GM21529 (cell line): ENCODE measurements around the gene MOK.

Experiments
- ATAC-seq: cut with Tn5 transposase; IDR thresholded peaks from one replicate; pipeline ENCODE4 v1.9.1; 2021; ENCODE audit not compliant: unreplicated experiment

Gene MOK

DNA sequence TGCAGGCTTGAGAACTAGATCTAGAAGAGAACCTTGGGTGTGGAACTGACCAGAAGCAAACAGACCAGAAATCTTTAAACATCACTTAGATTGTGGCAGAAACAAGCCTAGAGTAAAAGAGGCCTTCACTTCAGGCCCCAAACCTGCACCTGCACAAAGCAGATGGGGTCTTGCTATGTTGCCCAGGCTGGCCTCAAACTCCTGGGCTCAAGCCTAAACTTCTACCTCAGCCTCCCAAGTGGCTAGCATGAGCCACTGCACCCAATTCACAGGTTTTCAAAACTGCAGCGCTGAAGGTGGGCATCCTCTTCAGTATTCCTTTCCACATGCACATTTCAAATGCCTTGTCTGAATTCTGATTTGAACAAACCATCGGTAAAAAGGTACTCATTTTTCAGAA lies 19.9 kb downstream of the MOK start:
- ATAC-seq: no peak

DNA sequence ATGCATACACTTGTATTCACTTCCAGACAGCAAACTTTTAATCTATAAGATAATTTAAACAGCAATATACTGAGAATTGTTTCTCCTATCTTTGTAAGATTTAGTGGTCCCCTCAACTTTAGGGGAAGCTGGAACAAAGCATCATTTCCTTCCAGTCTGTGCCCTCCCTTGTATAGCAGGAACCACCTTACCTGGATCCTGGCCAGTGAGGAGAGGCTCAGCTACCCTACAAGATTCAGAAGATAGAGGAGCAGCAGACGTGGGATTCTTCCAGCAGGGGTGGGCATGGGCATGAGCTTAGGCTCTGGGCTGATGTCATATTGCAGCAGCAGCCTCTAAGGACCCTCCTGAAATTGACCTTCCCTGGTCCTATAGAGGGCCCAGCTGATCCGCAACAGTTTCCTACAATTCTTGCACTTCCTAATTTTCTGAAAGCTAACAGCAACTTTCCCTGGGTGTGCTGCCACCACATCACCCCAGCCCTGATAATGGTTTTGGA lies 21.3 kb downstream of the MOK start:
- ATAC-seq: no peak

DNA sequence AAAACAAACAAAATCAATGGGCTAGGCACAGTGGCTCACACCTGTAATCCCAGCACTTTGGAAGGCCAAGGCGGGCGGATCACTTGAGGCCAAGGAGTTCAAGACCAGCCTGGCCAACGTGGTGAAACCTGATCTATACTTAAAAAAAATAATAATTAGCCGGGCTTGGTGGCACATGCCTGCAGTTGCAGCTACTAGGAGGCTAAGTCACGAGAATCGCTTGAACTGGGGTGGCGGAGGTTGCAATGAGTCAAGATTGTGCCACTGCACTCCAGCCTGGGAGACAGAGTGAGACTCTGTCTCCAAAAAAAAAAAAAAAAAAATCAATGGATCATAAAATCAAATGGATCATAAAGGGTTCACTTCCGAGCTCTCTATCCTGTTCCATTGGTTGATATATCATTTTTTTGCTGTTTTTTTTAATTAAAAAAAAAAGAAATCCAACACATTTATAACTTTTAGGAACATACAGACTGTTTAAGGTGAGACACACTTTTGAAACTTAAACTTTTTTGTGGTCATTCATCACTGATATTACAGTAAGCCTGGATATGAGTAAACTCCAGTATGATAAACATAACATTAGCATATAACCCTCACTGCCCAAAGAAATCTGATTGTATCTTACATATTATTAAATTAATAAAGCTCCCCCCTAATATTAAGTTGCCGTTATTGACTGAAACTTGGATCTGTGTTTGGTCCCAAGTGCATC lies 22.1 kb downstream of the MOK start:
- ATAC-seq: no peak

DNA sequence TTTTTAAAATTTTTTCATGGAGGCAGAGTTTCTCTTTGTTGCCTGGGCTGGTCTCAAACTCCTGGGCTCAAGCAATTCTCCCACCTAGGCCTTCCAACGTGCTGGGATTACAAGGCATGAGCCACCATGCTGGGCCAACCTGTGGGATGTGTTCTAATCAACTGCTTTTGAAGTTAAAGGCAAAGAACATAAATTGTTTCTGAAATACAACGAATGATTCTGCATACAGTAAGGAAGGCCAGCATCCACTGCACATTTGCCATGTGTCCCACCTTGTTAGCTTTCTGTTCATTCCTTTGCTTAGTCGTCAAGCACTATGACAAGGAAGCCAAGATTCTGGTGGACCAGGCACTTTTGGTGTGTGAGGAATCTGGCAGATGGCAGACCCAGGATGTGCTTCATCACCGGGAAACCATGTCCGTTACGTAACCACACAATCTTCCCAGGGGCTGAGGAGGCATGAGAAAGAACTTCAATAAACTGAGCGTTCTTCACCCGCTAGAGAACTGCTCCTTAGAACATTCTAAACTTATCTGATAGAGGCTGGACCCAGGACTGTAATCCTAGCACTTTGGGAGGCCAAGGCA lies 24.5 kb downstream of the MOK start:
- no peak for ATAC-seq

DNA sequence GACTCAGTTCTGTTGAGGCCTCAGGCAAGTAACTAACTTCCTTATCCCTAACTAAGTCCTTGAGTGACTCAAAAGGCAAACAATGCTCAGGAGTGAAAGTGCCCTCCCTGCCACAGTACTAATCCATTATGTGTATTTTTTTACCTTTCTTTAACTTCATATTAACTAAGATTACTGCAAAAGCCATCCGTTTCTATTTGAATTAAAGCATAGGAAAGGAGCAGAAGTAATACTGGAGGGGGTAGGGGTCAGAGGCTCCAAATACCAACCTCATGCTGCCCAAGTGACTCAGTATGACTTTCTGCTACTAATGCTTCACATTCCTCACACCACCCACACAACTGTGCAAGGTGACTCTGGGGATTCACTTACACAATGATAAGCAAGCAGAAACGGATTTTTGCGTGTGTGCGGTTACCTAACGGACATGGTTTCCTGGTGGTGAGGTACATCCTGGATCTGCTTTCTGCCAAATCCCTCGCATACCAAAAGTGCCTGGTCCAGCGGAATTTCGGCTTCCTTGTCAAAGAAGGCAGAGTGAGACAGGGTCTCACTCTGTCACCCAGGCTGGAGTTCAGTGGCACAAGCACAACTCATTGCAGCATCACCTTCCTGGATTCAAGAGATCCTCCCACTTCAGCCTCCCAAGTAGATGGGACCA lies 25.1 kb downstream of the MOK start:
- ATAC-seq: no peak

- no peak for ATAC-seq
Measured at GRCh38 chr14:102279282-102279681, 25.7 kb downstream of the MOK start.

DNA sequence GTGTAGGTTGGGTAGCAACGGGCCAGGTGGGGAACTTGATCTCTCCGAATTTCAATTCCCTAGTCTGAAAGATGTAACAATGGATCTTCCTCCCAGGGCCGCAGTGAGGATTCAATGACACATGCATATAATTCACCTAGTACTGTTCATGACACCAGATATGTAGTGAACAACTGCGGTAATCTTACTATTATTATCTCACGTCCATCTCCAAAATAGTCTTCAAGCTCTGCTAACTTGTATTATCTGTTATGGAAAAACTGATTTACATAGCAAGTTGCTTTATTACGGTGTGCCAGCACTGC lies 26.4 kb downstream of the MOK start:
- ATAC-seq: no peak

GRCh38 chr14:102277874-102278630 lies 26.9 kb downstream of the MOK start:
- ATAC-seq: no peak

DNA sequence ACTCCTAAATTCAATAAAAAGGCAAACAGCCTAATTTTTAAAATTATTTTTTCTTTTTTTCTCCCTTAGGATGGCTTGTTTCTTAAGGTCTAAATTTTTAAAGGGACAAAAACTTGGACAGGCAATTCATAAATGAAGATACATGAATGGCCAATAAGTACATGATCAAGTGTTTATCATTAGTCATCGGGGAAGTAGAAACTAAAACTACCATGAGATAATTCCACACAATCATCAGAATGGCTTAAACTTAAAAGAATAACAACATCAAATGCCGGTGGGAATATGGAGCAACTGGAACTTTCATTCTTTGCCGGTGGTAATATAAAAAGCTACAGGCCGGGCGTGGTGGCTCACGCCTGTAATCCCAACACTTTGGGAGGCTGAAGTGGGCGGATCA lies 29.1 kb downstream of the MOK start:
- no peak for ATAC-seq

DNA sequence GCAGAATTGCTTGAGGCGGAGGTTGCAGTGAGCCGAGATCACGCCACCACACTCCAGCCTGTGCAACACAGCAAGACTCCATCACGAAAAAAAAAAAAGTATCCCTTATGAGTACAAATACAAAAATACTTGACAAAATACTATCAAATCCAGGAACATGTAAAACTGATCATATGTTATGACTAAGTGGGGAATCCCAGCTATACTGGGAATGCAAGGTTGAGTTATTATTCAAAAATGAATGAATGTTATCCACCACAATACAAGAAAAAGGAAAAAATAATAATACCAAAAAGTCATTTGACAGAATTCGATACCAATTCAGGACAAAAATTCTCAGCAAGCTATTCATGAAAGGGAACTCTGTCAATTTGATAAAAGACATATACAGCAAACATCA lies 32.6 kb downstream of the MOK start:
- ATAC-seq: no peak

- no peak for ATAC-seq
Measured at GRCh38 chr14:102264775-102265174, 40.2 kb downstream of the MOK start.

GRCh38 chr14:102264355-102264754 lies 40.6 kb downstream of the MOK start:
- no peak for ATAC-seq

- no peak for ATAC-seq
Measured at GRCh38 chr14:102262929-102263462, 42.0 kb downstream of the MOK start.

- no peak for ATAC-seq
Measured at GRCh38 chr14:102258136-102258535, 46.8 kb downstream of the MOK start.

DNA sequence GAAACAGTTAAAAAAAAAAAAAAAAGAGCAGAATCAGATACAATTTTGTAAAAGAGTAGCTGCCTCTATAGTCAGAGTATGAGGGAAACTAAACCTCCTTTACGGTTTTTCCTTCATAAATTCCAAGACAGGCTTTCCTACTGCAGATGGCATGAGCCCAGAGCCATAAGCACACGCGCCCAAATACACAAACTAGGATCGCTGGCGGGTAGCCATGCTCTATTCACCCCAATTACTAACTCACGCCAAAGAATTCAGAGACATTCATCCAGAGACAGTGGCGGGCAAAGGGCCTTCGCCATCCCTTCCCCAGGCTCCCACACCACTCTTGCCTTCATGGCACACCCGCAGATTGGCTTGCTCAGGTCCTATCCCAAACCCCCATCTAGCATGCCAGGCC lies 48.2 kb downstream of the MOK start:
- no peak for ATAC-seq

DNA sequence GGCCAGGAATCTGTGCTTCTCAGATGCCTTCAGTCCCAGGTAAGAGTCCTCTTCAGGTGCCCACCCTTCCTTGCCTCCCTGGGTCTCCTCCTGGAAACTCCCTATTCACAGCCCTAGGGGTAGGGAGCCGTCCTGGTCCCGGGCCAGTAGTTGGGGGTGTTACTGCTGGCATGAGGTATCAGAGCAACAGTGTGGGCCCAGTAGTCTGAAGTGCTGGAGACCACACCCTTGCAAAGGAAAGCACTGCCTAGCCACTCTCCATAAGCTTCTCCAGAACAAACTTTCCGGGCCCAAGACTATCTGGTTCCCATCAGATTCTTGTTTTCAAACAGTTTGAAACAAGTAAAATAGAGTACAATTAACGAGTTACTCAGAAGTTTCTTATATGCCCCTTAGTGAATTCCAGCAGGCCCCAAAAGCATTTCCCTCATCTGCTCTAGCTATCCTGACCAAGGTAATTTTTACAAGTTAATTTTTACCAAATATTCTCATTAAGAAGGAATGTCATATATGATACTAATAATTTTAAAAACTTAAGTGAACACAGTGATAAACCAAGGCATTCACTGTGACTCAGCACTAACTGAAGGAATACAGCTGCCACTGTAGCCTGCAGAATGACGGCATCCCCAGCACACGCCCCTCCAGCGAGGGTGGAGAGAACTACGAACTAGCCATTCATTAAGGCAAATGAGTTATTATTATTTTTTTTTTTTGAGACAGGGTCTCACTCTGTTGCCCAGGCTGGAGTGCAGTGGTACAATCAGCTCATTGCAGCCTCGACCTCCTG lies 49.4 kb downstream of the MOK start:
- ATAC-seq: no peak

GRCh38 chr14:102252834-102253801 lies 51.8 kb downstream of the MOK start:
- ATAC-seq: no peak

DNA sequence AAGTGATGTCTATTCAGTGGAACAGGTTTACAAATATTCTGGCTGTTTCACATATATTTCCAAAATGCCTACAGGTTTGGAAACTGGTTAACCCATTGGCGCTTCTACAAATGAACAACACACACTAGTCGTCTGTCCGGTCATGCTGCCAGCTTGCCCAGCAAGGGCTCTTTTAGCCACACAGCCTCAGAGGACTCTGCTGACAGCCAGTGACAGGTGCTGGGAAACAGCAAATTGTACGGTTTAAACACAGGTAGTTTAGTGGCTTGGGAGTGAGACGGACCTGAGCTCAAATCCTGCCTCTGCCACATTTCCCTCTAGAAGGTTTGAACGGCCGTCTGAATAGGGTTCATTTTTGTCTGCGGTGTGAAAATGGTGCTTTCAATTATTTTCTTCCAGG lies 53.8 kb downstream of the MOK start:
- ATAC-seq: no peak

- ATAC-seq: no peak
Measured at GRCh38 chr14:102250636-102251035, 54.3 kb downstream of the MOK start.

DNA sequence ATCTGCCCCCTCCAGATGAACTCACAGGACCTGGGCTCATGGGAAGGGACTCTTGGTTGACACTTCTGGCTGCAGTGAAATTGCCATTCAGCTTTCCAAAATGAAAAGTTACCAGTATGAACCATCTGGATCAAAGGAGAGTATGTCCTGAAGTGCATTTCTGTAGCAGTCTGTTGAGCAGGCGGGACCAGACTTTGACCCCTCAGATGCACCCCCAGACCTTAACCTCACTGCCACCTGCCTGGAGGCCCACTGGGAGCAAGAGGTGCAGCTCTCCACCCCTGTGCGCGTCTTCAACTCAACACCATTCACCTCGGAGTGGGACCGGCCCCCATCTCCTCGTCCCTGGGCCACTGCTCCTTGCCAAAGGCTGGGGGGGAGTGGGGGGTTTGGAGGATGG lies 55.0 kb downstream of the MOK start:
- no peak for ATAC-seq
